B cell (primary cell): ENCODE data around the gene SF3B6. TPM values are rescaled to one million over a fixed set of nuclear protein-coding genes. Genes with fewer than 3 reads are reported as not detected.
A peak's percentile ranks its signal among the peaks of the same experiment; 100 is the strongest.

Experiments
- ATAC-seq: fragments of 200-7000 bp; cut with Tn5 transposase; one replicate; pipeline ENCODE4 v1.10.0; 2021; ENCODE audit warnings: low read depth, mild to moderate bottlenecking, moderate number of reproducible peaks, moderate library complexity
- CTCF ChIA-PET: fragments of 350-600 bp; sonication (Branson Sonifier 250); formaldehyde crosslinking; loops from one replicate; lab custom pipeline; 2021; ENCODE audit warnings: antibody characterized with exemption, inconsistent platforms; lab: Charles Lee
- POLR2A ChIA-PET: fragments of 350-600 bp; sonication (Branson Sonifier 250); formaldehyde crosslinking; loops from one replicate; lab custom pipeline; 2021; ENCODE audit warnings: antibody characterized with exemption; lab: Charles Lee
- DNase-seq: peaks from one replicate; pipeline ENCODE4 v3.0.0; 2013
- H2AFZ ChIP-seq: 2 replicates; pipeline ENCODE4 v1.6.1; 2012; ENCODE audit warnings: mild to moderate bottlenecking, low read depth, low read length; ENCODE audit not compliant: insufficient read depth, poor library complexity, severe bottlenecking
- H3K27ac ChIP-seq, 2 donors: 1 replicate in 1 of 2; 2 replicates in 1 of 2; pipeline ENCODE4 v1.5.1; 2012 to 2013; ENCODE audit warnings: low read length in 2 of 2, mild to moderate bottlenecking in 2 of 2, moderate library complexity in 1 of 2
- H3K27me3 ChIP-seq, 4 experiments: fragments of 200-600 bp in 1 of 4; sonication (generic) in 1 of 4; replicated peaks in 1 of 4; 1 replicate in 2 of 4; 2 replicates in 2 of 4; pipeline versions ENCODE4 v1.6.1 to v1.7.0; 2013 to 2016; ENCODE audit warnings: low read length in 3 of 4, mild to moderate bottlenecking in 2 of 4, mixed read lengths in 1 of 4, moderate library complexity in 1 of 4; ENCODE audit not compliant: insufficient read depth in 4 of 4, control insufficient read depth in 3 of 4; ENCODE audit errors: control extremely low read depth in 1 of 4
- H3K36me3 ChIP-seq, 2 experiments: replicated peaks in 1 of 2; 1 replicate in 1 of 2; 2 replicates in 1 of 2; pipeline versions ENCODE4 v1.6.1 to v1.7.1; 2013; ENCODE audit warnings: low read length in 1 of 2; ENCODE audit not compliant: insufficient read depth in 2 of 2, control insufficient read depth in 1 of 2; ENCODE audit errors: control extremely low read depth in 1 of 2, extremely low read depth in 1 of 2
- H3K4me1 ChIP-seq, 2 donors: fragments of 200-600 bp in 1 of 2; sonication (generic) in 1 of 2; 1 replicate in 1 of 2; 2 replicates in 1 of 2; pipeline versions ENCODE4 v1.5.1 to v1.6.1; 2013 to 2017; ENCODE audit warnings: low read length in 2 of 2; ENCODE audit not compliant: control insufficient read depth in 2 of 2, insufficient read depth in 2 of 2
- H3K4me2 ChIP-seq: replicated peaks from 2 replicates; pipeline ENCODE3; 2012; ENCODE audit warnings: mild to moderate bottlenecking, low read depth, low read length; ENCODE audit not compliant: poor library complexity, severe bottlenecking
- H3K4me3 ChIP-seq, 5 experiments: fragments of 200-600 bp in 1 of 5; sonication (generic) in 1 of 5; 1 replicate in 3 of 5; 2 replicates in 2 of 5; pipeline versions ENCODE4 v1.5.1 to v1.7.0; 2011 to 2016; ENCODE audit warnings: low read length in 4 of 5, mild to moderate bottlenecking in 4 of 5, low read depth in 2 of 5, control low read depth in 1 of 5, moderate library complexity in 1 of 5; ENCODE audit not compliant: insufficient read depth in 1 of 5; ENCODE audit errors: control extremely low read depth in 1 of 5, extremely low read depth in 1 of 5
- H3K79me2 ChIP-seq: fragments of 200-600 bp; sonication (generic); one replicate; pipeline ENCODE4 v1.6.0; 2016; ENCODE audit warnings: low read length; ENCODE audit not compliant: control insufficient read depth, insufficient read depth
- H3K9ac ChIP-seq: fragments of 200-600 bp; sonication (generic); 2 replicates; pipeline ENCODE4 v1.6.1; 2017; ENCODE audit warnings: mild to moderate bottlenecking, low read length, moderate library complexity
- H3K9me3 ChIP-seq, 3 donors: one replicate each; pipeline versions ENCODE4 v1.6.1 to v1.7.1; 2013; ENCODE audit warnings: low read length in 2 of 3; ENCODE audit not compliant: control insufficient read depth in 2 of 3, insufficient read depth in 1 of 3; ENCODE audit errors: control extremely low read depth in 1 of 3
- H4K20me1 ChIP-seq: 2 replicates; pipeline ENCODE4 v1.6.0; 2012; ENCODE audit warnings: mild to moderate bottlenecking, low read length; ENCODE audit not compliant: insufficient read depth, control insufficient read depth, poor library complexity, severe bottlenecking
- H3K27ac Mint-ChIP-seq: one replicate; pipeline ENCODE4 v1.8.0; 2021; ENCODE audit warnings: mixed read lengths
- H3K27me3 Mint-ChIP-seq: one replicate; pipeline ENCODE4 v1.8.0; 2021; ENCODE audit warnings: mixed read lengths
- H3K4me1 Mint-ChIP-seq: one replicate; pipeline ENCODE4 v1.8.0; 2021; ENCODE audit warnings: mixed read lengths
- H3K4me3 Mint-ChIP-seq: one replicate; pipeline ENCODE4 v1.8.0; 2021; ENCODE audit warnings: mixed read lengths
- H3K9me3 Mint-ChIP-seq: one replicate; pipeline ENCODE4 v1.8.0; 2022; ENCODE audit warnings: mixed read lengths; ENCODE audit not compliant: insufficient read depth
- CTCF ChIP-seq: fragments of 200-600 bp; IDR thresholded peaks from one replicate; pipeline ENCODE4 v1.8.0; 2022; ENCODE audit warnings: antibody characterized with exemption, mild to moderate bottlenecking
- EZH2 ChIP-seq: IDR thresholded peaks from 2 replicates; pipeline ENCODE4 v1.6.1; 2012; ENCODE audit warnings: borderline replicate concordance, low read depth, mild to moderate bottlenecking, moderate library complexity, low read length; ENCODE audit not compliant: insufficient read depth, poor library complexity, severe bottlenecking
- WGBS: methylation state at CpG from one replicate; pipeline ENCODE4 v1.1.5; 2013; ENCODE audit warnings: missing lambda C conversion rate; ENCODE audit not compliant: insufficient coverage; 5-methylcytosine and 5-hydroxymethylcytosine counted together
- intact Hi-C: fragments of 100-400 bp; cut with micrococcal nuclease; formaldehyde crosslinking; loops from one replicate; pipeline ENCODE4 v1.10.0; 2022
- polyA plus RNA-seq: library from polyadenylated mRNA; depleted of rRNA; stranded (reverse); fragments of >200 nt; gene quantifications from 2 replicates; pipeline ENCODE4 v1.2.3, GENCODE V29; 2012
- total RNA-seq, 2 donors: library from RNA; stranded (reverse); fragments of 120-200 nt in 1 of 2; gene quantifications; 1 replicate in 1 of 2; 2 replicates in 1 of 2; pipeline versions ENCODE4 v1.2.3 to v1.2.4, GENCODE V29; 2013 to 2022

Gene SF3B6
- total and polyA plus RNA-seq, 2 donors (not counting 1 experiment from before 2014, with no cell fraction given), result 47.2 to 48.4 TPM

GRCh38 chr2:24077879-24078278 is 1.8 kb upstream of the SF3B6 start:
- Histone ChIP-seq H3K4me1 (peaks cover 15 to 18% of the 10 kb centered on the region in 2 donors), H3K79me2 (peaks cover 17% of the 10 kb centered on the region), H3K9me3 (no peaks in the 10 kb centered on the region), H3K9ac (no peak overlapping the region), H2AFZ (peak overlapping the region; percentile 95), H3K27ac (peak overlapping the region in 1 of 2 donors; percentile 87), H3K36me3 (peaks cover 0 to 20% of the 10 kb centered on the region in 2 experiments), H4K20me1 (no peaks in the 10 kb centered on the region), H3K27me3 (no peaks in the 10 kb centered on the region), H3K4me3 (peak overlapping the region in 2 of 5 experiments; percentile 83 to 94), H3K4me2 (peak overlapping the region; percentile 83)
- Mint-ChIP-seq H3K4me1 (peaks cover 31% of the 10 kb centered on the region), H3K27me3 (no peaks in the 10 kb centered on the region), H3K4me3 (peak overlapping the region; percentile 98), H3K9me3 (no peaks in the 10 kb centered on the region), H3K27ac (peak overlapping the region; percentile 99)
- POLR2A ChIA-PET, result interaction anchor here (0.6 kb wide), 1 partner anchor 51 kb away, joined by 3 read pairs; no protein-coding TSS in a partner anchor
- DNase-seq (no peak), ATAC-seq (no peak)
- CTCF ChIA-PET, result interaction anchor here (1.4 to 3.7 kb wide), 2 partner anchors 11 to 254 kb away, joined by 3 to 16 read pairs; no protein-coding TSS in a partner anchor
- intact Hi-C loops, result loop anchor here (10.0 kb wide), 1 partner anchor 693 kb away; the partner anchor contains the start of gene KLHL29
- WGBS, result 75% methylated on average over 1 of the region's 2 CpGs
- no peak for TF ChIP-seq EZH2
- TF ChIP-seq CTCF, result no peak

GRCh38 chr2:24077535-24077877 is 1.4 kb upstream of the SF3B6 start:
- CTCF ChIA-PET, result interaction anchor here (1.5 to 3.7 kb wide), 2 partner anchors 30 to 253 kb away, joined by 7 to 16 read pairs; partner anchors contain the start of gene WDCP
- Histone ChIP-seq H3K36me3 (peaks cover 0 to 24% of the 10 kb centered on the region in 2 experiments), H4K20me1 (no peaks in the 10 kb centered on the region), H3K9ac (peak overlapping the region; percentile 85), H3K27ac (peak overlapping the region; percentile 84 to 87), H3K4me1 (peaks cover 15 to 18% of the 10 kb centered on the region in 2 donors), H2AFZ (peak overlapping the region; percentile 95), H3K4me2 (peak overlapping the region; percentile 83), H3K79me2 (peaks cover 21% of the 10 kb centered on the region), H3K27me3 (no peaks in the 10 kb centered on the region), H3K4me3 (peak overlapping the region in 4 of 5 experiments; percentile 83 to 99 (median 95)), H3K9me3 (no peaks in the 10 kb centered on the region)
- ATAC-seq (no peak), DNase-seq (no peak)
- WGBS, result 16% methylated on average over 7 of the region's 9 CpGs
- Mint-ChIP-seq H3K27ac (peak overlapping the region; percentile 99), H3K4me3 (peak overlapping the region; percentile 98), H3K4me1 (peaks cover 33% of the 10 kb centered on the region), H3K27me3 (no peaks in the 10 kb centered on the region), H3K9me3 (no peaks in the 10 kb centered on the region)
- POLR2A ChIA-PET, result interaction anchor here (0.6 kb wide), 1 partner anchor 52 kb away, joined by 3 read pairs; no protein-coding TSS in a partner anchor
- intact Hi-C loops, result loop anchor here (10.0 kb wide), 1 partner anchor 693 kb away; the partner anchor contains the start of gene KLHL29
- TF ChIP-seq EZH2 (no peak), CTCF (no peak)
